HepG2 (cell line): Measurements from ENCODE around the gene SCP2. TPM values are rescaled to one million over a fixed set of nuclear protein-coding genes. Genes with fewer than 3 reads are reported as not detected.

Experiments used
- ATAC-seq: fragments of 200-7000 bp; cut with Tn5 transposase; 3 replicates; pipeline ENCODE4 v1.9.1; 2020; ENCODE audit warnings: mild to moderate bottlenecking, moderate library complexity
- BruUV-seq: library from RNA; stranded (reverse); fragments of 400-500 nt; replicated peaks from 2 replicates; lab custom pipeline; 2021; lab: Mats Ljungman, UMichigan
- CTCF ChIA-PET: fragments of 300-600 bp; formaldehyde crosslinking; extraction: SDS; loops from one replicate; lab custom pipeline; 2021; ENCODE audit warnings: low total read pairs, inconsistent platforms, low intra/inter-chr PET ratio; lab: Yijun Ruan, JAX
- POLR2A ChIA-PET: fragments of 350-600 bp; sonication (Branson Sonifier 250); formaldehyde crosslinking; loops from one replicate; lab custom pipeline; 2020; ENCODE audit warnings: antibody characterized with exemption, inconsistent platforms; lab: Yijun Ruan, JAX
- DNase-seq: peaks from one replicate; pipeline ENCODE4 v3.0.0-alpha.2; 2015; ENCODE audit warnings: low spot score
- FAIRE-seq: peaks from 3 replicates; lab custom pipeline; 2011; peaks lifted over from hg19 to GRCh38; lab: Jason Lieb, UNC
- H2AFZ ChIP-seq: one replicate; pipeline ENCODE4 v1.6.1; 2011; ENCODE audit warnings: low read length, inconsistent platforms
- H3K27ac ChIP-seq: fragments of 300-600 bp; 3 replicates; pipeline ENCODE4 v1.8.0; 2011; ENCODE audit warnings: mixed run types, mild to moderate bottlenecking, mixed read lengths, low read length, inconsistent platforms; ENCODE audit not compliant: insufficient read depth; ENCODE audit errors: extremely low read length
- H3K27me3 ChIP-seq, 2 experiments: fragments of 200-600 bp in 1 of 2; 2 replicates in 1 of 2; 3 replicates in 1 of 2; pipeline versions ENCODE4 v1.6.0 to v1.8.0; 2011; ENCODE audit warnings: low read length in 2 of 2, mild to moderate bottlenecking in 2 of 2, moderate library complexity in 2 of 2, inconsistent platforms in 1 of 2; ENCODE audit not compliant: insufficient read depth in 2 of 2, control insufficient read depth in 1 of 2
- H3K36me3 ChIP-seq, 2 experiments: fragments of 200-600 bp in 1 of 2; replicated peaks in 1 of 2; 2 replicates in 1 of 2; 3 replicates in 1 of 2; pipeline versions ENCODE4 v1.5.1 to v1.8.0; 2011; ENCODE audit warnings: low read length in 2 of 2, inconsistent platforms in 1 of 2; ENCODE audit not compliant: insufficient read depth in 2 of 2, control insufficient read depth in 1 of 2
- H3K4me1 ChIP-seq: 2 replicates; pipeline ENCODE4 v1.5.1; 2012; ENCODE audit warnings: low read length, inconsistent platforms; ENCODE audit not compliant: insufficient read depth
- H3K4me2 ChIP-seq: 2 replicates; pipeline ENCODE4 v1.6.0; 2011; ENCODE audit warnings: low read depth, low read length, inconsistent platforms
- H3K4me3 ChIP-seq, 3 experiments: fragments of 200-600 bp in 1 of 3; sonication (generic), shearing (Covaris generic) in 1 of 3; replicated peaks in 1 of 3; 2 replicates each; pipeline ENCODE4 v1.5.1; 2011 to 2016; ENCODE audit warnings: low read length in 3 of 3, inconsistent platforms in 2 of 3, low read depth in 2 of 3, mild to moderate bottlenecking in 2 of 3, control low read depth in 1 of 3, mixed read lengths in 1 of 3; ENCODE audit not compliant: insufficient read depth in 1 of 3
- H3K79me2 ChIP-seq: one replicate; pipeline ENCODE4 v1.6.1; 2011; ENCODE audit warnings: low read length, inconsistent platforms; ENCODE audit not compliant: insufficient read depth
- H3K9ac ChIP-seq: 2 replicates; pipeline ENCODE4 v1.6.0; 2011; ENCODE audit warnings: mild to moderate bottlenecking, low read depth, low read length, inconsistent platforms; ENCODE audit not compliant: insufficient read depth
- H3K9me3 ChIP-seq: 2 replicates; pipeline ENCODE4 v1.5.1; 2012; ENCODE audit warnings: mild to moderate bottlenecking, low read length
- H4K20me1 ChIP-seq: 2 replicates; pipeline ENCODE4 v1.6.0; 2011; ENCODE audit warnings: inconsistent platforms, mild to moderate bottlenecking, low read length, moderate library complexity; ENCODE audit not compliant: insufficient read depth
- CENPBD1 ChIP-seq: sonication (generic); formaldehyde crosslinking; IDR thresholded peaks from 2 replicates; pipeline ENCODE4 v1.8.0; 2022; ENCODE audit warnings: missing genetic modification reagents, low read depth, mild to moderate bottlenecking, borderline replicate concordance
- FOSL2 ChIP-seq: sonication (generic); formaldehyde crosslinking; IDR thresholded peaks from 2 replicates; pipeline ENCODE4 v1.4.0; 2020; ENCODE audit warnings: missing genetic modification reagents
- ISL2 ChIP-seq: sonication (generic); formaldehyde crosslinking; IDR thresholded peaks from 2 replicates; pipeline ENCODE4 v1.5.0; 2020; ENCODE audit warnings: missing genetic modification reagents
- MAFG ChIP-seq: sonication (generic); formaldehyde crosslinking; IDR thresholded peaks from 2 replicates; pipeline ENCODE4 v1.5.1; 2020; ENCODE audit warnings: mild to moderate bottlenecking, missing genetic modification reagents
- MAZ ChIP-seq, 2 experiments: sonication (generic) in 1 of 2; formaldehyde crosslinking in 1 of 2; IDR thresholded peaks; 2 replicates each; pipeline versions ENCODE4 v1.5.0 to v1.6.1; 2012 to 2020; ENCODE audit warnings: low read depth in 2 of 2, mild to moderate bottlenecking in 2 of 2, borderline replicate concordance in 1 of 2, improper control_type of control experiment in 1 of 2, low read length in 1 of 2, missing genetic modification reagents in 1 of 2, moderate library complexity in 1 of 2
- NCOA2 ChIP-seq: sonication (generic); formaldehyde crosslinking; IDR thresholded peaks from 2 replicates; pipeline ENCODE4 v1.8.0; 2022; ENCODE audit warnings: inconsistent platforms
- RXRA ChIP-seq: sonication (generic); formaldehyde crosslinking; IDR thresholded peaks from 2 replicates; pipeline ENCODE4 v1.5.1; 2020; ENCODE audit warnings: missing genetic modification reagents
- ZGPAT ChIP-seq: IDR thresholded peaks from 2 replicates; pipeline ENCODE4 v1.6.1; 2016; ENCODE audit warnings: mild to moderate bottlenecking
- ZMYM3 ChIP-seq: sonication (generic); formaldehyde crosslinking; IDR thresholded peaks from 2 replicates; pipeline ENCODE4 v1.5.1; 2020; ENCODE audit warnings: mild to moderate bottlenecking, missing genetic modification reagents
- ZNF329 ChIP-seq: sonication (generic); formaldehyde crosslinking; IDR thresholded peaks from 2 replicates; pipeline ENCODE4 v1.9.0; 2021; ENCODE audit warnings: low read depth, mild to moderate bottlenecking, missing genetic modification reagents
- WGBS: methylation state at CpG from one replicate; pipeline ENCODE4 v1.1.6; 2017; ENCODE audit warnings: low lambda C conversion rate; 5-methylcytosine and 5-hydroxymethylcytosine counted together
- in situ Hi-C: cut with HindIII; loops from 2 replicates; pipeline ENCODE4 v1.10.0; 2017; ENCODE audit warnings: low pct_unique_long_range_greater_than_20kb; ENCODE audit not compliant: extremely low pct_ligation_motif_present
- intact Hi-C: fragments of 100-400 bp; cut with micrococcal nuclease; formaldehyde crosslinking; loops from one replicate; pipeline ENCODE4 v1.10.0; 2022; ENCODE audit not compliant: unreplicated experiment
- polyA plus RNA-seq, 8 experiments: library from polyadenylated mRNA; depleted of rRNA in 3 of 8; stranded (reverse) in 7 of 8; unstranded in 1 of 8; fragments of >200 nt; fragmentation: Illumina TruSeq in 4 of 8; extraction: Trizol in 4 of 8; gene quantifications; 2 replicates each; pipeline versions ENCODE4 v1.2.1 to v1.2.3, GENCODE V29; 2011 to 2016; ENCODE audit warnings: low read depth in 4 of 8, missing spikeins in 1 of 8, mixed read lengths in 1 of 8; ENCODE audit not compliant: insufficient read depth in 1 of 8
- total RNA-seq, 5 experiments: library from RNA; depleted of rRNA; stranded (reverse); fragments of >200 nt; fragmentation: Illumina TruSeq; extraction: Trizol; gene quantifications; 2 replicates each; pipeline ENCODE4 v1.2.3, GENCODE V29; 2016; ENCODE audit warnings: low read depth in 1 of 5
- TF ChIP-seq, protein P1 (sequence below): sonication (generic); formaldehyde crosslinking; IDR thresholded peaks from 2 replicates; pipeline ENCODE4 v1.4.0; 2020; ENCODE audit warnings: missing genetic modification reagents, low read depth, mild to moderate bottlenecking, borderline replicate concordance

The SCP2 gene
- total and polyA plus RNA-seq, 2 of the 13 experiments (the other 11 are each of a cell fraction or from before 2014, with no cell fraction given), result 59.0 to 133 TPM

- TF ChIP-seq ZGPAT (CRISPR knock-in tag), result no peak
- TF ChIP-seq, protein P1, sequence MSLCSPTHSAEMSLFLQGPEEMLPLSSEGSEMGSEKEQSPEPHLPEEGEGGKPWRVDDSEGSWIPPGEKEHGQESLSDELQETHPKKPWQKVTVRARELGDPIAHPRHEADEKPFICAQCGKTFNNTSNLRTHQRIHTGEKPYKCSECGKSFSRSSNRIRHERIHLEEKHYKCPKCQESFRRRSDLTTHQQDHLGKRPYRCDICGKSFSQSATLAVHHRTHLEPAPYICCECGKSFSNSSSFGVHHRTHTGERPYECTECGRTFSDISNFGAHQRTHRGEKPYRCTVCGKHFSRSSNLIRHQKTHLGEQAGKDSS, result no peak
- no peak for TF ChIP-seq ISL2
Measured at GRCh38 chr1:53066891-53067738, 140.0 kb downstream of the SCP2 start (continued).

- FAIRE-seq, result no peak
- Histone ChIP-seq H3K9me3 (no peaks in the 10 kb centered on the region), H4K20me1 (no peaks in the 10 kb centered on the region), H3K36me3 (no peaks in the 10 kb centered on the region), H3K27ac (no peak overlapping the region), H3K27me3 (peaks cover 5 to 45% of the 10 kb centered on the region in 2 experiments; a peak in 4 of 5 replicates), H3K79me2 (no peaks in the 10 kb centered on the region), H2AFZ (no peak overlapping the region), H3K4me3 (no peak overlapping the region), H3K4me2 (no peak overlapping the region), H3K9ac (no peak overlapping the region), H3K4me1 (no peaks in the 10 kb centered on the region; the same call in 1 of the 2 replicates)
- intact Hi-C loops, result no loop called here
- ChIA-PET CTCF (no interaction called here), POLR2A (interaction anchor here (0.7 kb wide), 1 partner anchor 51 kb away, joined by 4 read pairs; no protein-coding TSS in a partner anchor)
- BruUV-seq, result no TSS peak
- TF ChIP-seq FOSL2 (CRISPR knock-in tag), result no peak
- TF ChIP-seq RXRA (CRISPR knock-in tag), result no peak
- TF ChIP-seq NCOA2 (CRISPR knock-in tag), result no peak
- no peak for TF ChIP-seq ZNF329
- TF ChIP-seq ZMYM3, result peak; percentile 52; the same call in 1 of the 2 replicates
- no peak for TF ChIP-seq MAZ (IDR thresholded peaks at IDR 0.05; ENCODE audit: borderline replicate concordance, low read depth, low read length)
- no peak for TF ChIP-seq MAZ (CRISPR knock-in tag; IDR thresholded peaks at IDR 0.05; ENCODE audit: low read depth)
- no peak for TF ChIP-seq MAFG (CRISPR knock-in tag)
- TF ChIP-seq CENPBD1 (CRISPR knock-in tag), result no peak
- WGBS, result 49% methylated on average over 2 of the region's 2 CpGs
- in situ Hi-C loops, result no loop called here
- no peak for ATAC-seq
- DNase-seq, result no peak
Measured at GRCh38 chr1:53067886-53068285, 140.8 kb downstream of the SCP2 start.
